Left renal cortex interstitium (tissue), 4 donors: ENCODE results near the gene NOL3. TPM values are rescaled to one million over a fixed set of nuclear protein-coding genes. Genes with fewer than 3 reads are reported as not detected.

Experiments
- polyA plus RNA-seq, 4 donors: library from polyadenylated mRNA; unstranded; fragments of 120-200 nt; gene quantifications; one replicate each; pipeline ENCODE4 v1.2.1, GENCODE V29; 2013; ENCODE audit not compliant: insufficient read length in 4 of 4

Gene NOL3
- polyA plus RNA-seq, 4 donors, result 3.6 to 8.3 (median 6.0) TPM

Other genes starting within 250 kb of the NOL3 start
- gene RRAD, start 245.0 kb upstream of the NOL3 start, polyA plus RNA-seq, result 1 to 10 TPM; 2.6 to 4.1 (median 3.5) TPM
- gene CIAO2B, start 236.1 kb upstream of the NOL3 start, polyA plus RNA-seq, result 100 to 1,000 TPM in 2 of 4 donors, 10 to 100 TPM in 2; 91.7 to 120 (median 98.8) TPM
- gene CES2, start 235.0 kb upstream of the NOL3 start, polyA plus RNA-seq, result 10 to 100 TPM; 40.3 to 49.6 (median 45.3) TPM
- 1 to 10 TPM; 1.3 to 3.7 (median 2.9) TPM for gene CES3, start 209.3 kb upstream of the NOL3 start, polyA plus RNA-seq
- gene CES4A, start 181.9 kb upstream of the NOL3 start, polyA plus RNA-seq, result 10 to 100 TPM in 2 of 4 donors, 1 to 10 TPM in 2; 4.6 to 12.3 (median 9.5) TPM
- gene CBFB, start 141.4 kb upstream of the NOL3 start, polyA plus RNA-seq, result 10 to 100 TPM; 62.3 to 77.1 (median 65.0) TPM
- gene PHAF1, start 60.6 kb upstream of the NOL3 start, polyA plus RNA-seq, result 10 to 100 TPM; 21.0 to 28.5 (median 25.5) TPM
- gene B3GNT9, start 19.5 kb upstream of the NOL3 start, polyA plus RNA-seq, result 10 to 100 TPM in 3 of 4 donors, 1 to 10 TPM in 1; 7.5 to 15.1 (median 10.4) TPM
- gene TRADD, start 10.6 kb upstream of the NOL3 start, polyA plus RNA-seq, result 1 to 10 TPM; 4.3 to 7.0 (median 6.1) TPM
- 1 to 10 TPM; 1.3 to 2.8 (median 1.9) TPM for gene FBXL8, start 10.6 kb upstream of the NOL3 start, polyA plus RNA-seq
- gene HSF4, start 5.8 kb upstream of the NOL3 start, polyA plus RNA-seq, result 1 to 10 TPM; 1.2 to 3.2 (median 1.6) TPM
- 10 to 100 TPM; 23.9 to 68.7 (median 45.6) TPM for gene MATCAP1, start 13.4 kb downstream of the NOL3 start, polyA plus RNA-seq
- 1 to 10 TPM; 4.9 to 7.8 (median 6.7) TPM for gene EXOC3L1, start 19.6 kb downstream of the NOL3 start, polyA plus RNA-seq
- gene E2F4, start 21.6 kb downstream of the NOL3 start, polyA plus RNA-seq, result 10 to 100 TPM; 53.3 to 79.1 (median 62.8) TPM
- 1 to 10 TPM; 5.7 to 7.7 (median 6.3) TPM for gene ELMO3, start 28.6 kb downstream of the NOL3 start, polyA plus RNA-seq
- 10 to 100 TPM; 41.0 to 55.0 (median 44.0) TPM for gene TMEM208, start 56.6 kb downstream of the NOL3 start, polyA plus RNA-seq
- gene FHOD1, start 76.9 kb downstream of the NOL3 start, polyA plus RNA-seq, result 10 to 100 TPM; 28.9 to 52.4 (median 43.5) TPM
- gene SLC9A5, start 78.4 kb downstream of the NOL3 start, polyA plus RNA-seq, result 1 to 10 TPM; 2.3 to 5.9 (median 4.5) TPM
- gene PLEKHG4, start 109.0 kb downstream of the NOL3 start, polyA plus RNA-seq, result 10 to 100 TPM; 10.4 to 22.6 (median 15.2) TPM
- 1 to 10 TPM in 3 of 4 donors, under 1 TPM in 1; 0.95 to 2.5 (median 1.6) TPM for gene KCTD19, start 156.2 kb downstream of the NOL3 start, polyA plus RNA-seq
- 10 to 100 TPM in 1 of 4 donors, 1 to 10 TPM in 3; 2.4 to 10.5 (median 4.7) TPM for gene LRRC36, start 156.3 kb downstream of the NOL3 start, polyA plus RNA-seq
- 10 to 100 TPM; 52.9 to 79.1 (median 57.8) TPM for gene TPPP3, start 223.0 kb downstream of the NOL3 start, polyA plus RNA-seq
- gene ZDHHC1, start 245.9 kb downstream of the NOL3 start, polyA plus RNA-seq, result 10 to 100 TPM; 12.6 to 19.0 (median 16.0) TPM